Activated naive CD8-positive, alpha-beta T cell treated with anti-CD3 and anti-CD28 coated beads, Interleukin-2, amount 50 U/mL, for 24 hours (primary cell): ENCODE results near the gene SPEG.
A peak's percentile ranks its signal among the peaks of the same experiment; 100 is the strongest.

ENCODE experiments used
- ATAC-seq: fragments of 150-1000 bp; cut with Tn5 transposase; one replicate; pipeline ENCODE4 v1.10.0; 2021
- DNase-seq: peaks from one replicate; pipeline ENCODE4 v3.0.0; 2021
- H3K27ac Mint-ChIP-seq: one replicate; pipeline ENCODE4 v1.8.0; 2021; ENCODE audit warnings: mild to moderate bottlenecking, mixed read lengths
- H3K27me3 Mint-ChIP-seq: one replicate; pipeline ENCODE4 v1.8.0; 2021; ENCODE audit warnings: mixed read lengths
- H3K36me3 Mint-ChIP-seq: one replicate; pipeline ENCODE4 v1.8.0; 2021; ENCODE audit warnings: low read depth, mixed read lengths
- H3K4me1 Mint-ChIP-seq: one replicate; pipeline ENCODE4 v1.8.0; 2021; ENCODE audit warnings: mixed read lengths
- H3K4me3 Mint-ChIP-seq: one replicate; pipeline ENCODE4 v1.8.0; 2021; ENCODE audit warnings: mild to moderate bottlenecking, moderate library complexity, mixed read lengths
- H3K9me3 Mint-ChIP-seq: one replicate; pipeline ENCODE4 v1.8.0; 2021; ENCODE audit warnings: mixed read lengths

SPEG gene

GRCh38 chr2:219512524-219513216 is 78.0 kb downstream of the SPEG start:
- H3K4me1 Mint-ChIP-seq, result peaks cover 19% of the 10 kb centered on the region
- H3K27me3 Mint-ChIP-seq, result peaks cover 68% of the 10 kb centered on the region
- no peaks in the 10 kb centered on the region for H3K36me3 Mint-ChIP-seq
- H3K9me3 Mint-ChIP-seq, result no peaks in the 10 kb centered on the region
- H3K4me3 Mint-ChIP-seq, result no peak overlapping the region
- DNase-seq (no peak), ATAC-seq (no peak)
- no peak overlapping the region for H3K27ac Mint-ChIP-seq

DNA sequence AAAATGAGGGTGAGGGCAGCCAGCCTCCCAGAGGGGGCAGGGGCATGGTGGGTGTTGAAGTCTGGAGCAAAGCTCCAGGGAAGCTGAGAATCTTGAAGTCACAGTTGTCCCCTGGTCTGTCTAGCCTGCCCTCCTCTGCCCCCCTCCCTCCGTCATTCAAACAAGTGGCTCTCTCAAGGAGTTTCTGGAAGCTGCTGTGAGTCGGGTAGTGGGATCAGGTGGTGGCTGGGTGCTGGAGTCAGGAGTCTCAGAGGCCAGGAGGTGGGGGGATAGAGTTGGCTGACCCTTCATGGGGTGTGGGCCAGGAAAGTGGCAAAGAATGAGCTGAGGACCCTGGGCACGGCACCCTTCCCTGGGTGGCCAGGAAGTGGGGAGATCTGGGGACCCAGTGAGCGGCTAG is 79.1 kb downstream of the SPEG start:
- Mint-ChIP-seq H3K27me3 (peaks cover 75% of the 10 kb centered on the region), H3K9me3 (no peaks in the 10 kb centered on the region), H3K36me3 (no peaks in the 10 kb centered on the region), H3K27ac (no peak overlapping the region), H3K4me1 (peaks cover 19% of the 10 kb centered on the region), H3K4me3 (no peak overlapping the region)
- DNase-seq (no peak), ATAC-seq (no peak)

GRCh38 chr2:219514196-219514761 is 79.6 kb downstream of the SPEG start, which contains the start of gene ASIC4:
TSS of gene ASIC4 (plus strand) at chr2:219514482. CDS start at chr2:219514725, 243 bp downstream.
- H3K4me3 Mint-ChIP-seq, result no peak within 1 kb of the TSS

DNA sequence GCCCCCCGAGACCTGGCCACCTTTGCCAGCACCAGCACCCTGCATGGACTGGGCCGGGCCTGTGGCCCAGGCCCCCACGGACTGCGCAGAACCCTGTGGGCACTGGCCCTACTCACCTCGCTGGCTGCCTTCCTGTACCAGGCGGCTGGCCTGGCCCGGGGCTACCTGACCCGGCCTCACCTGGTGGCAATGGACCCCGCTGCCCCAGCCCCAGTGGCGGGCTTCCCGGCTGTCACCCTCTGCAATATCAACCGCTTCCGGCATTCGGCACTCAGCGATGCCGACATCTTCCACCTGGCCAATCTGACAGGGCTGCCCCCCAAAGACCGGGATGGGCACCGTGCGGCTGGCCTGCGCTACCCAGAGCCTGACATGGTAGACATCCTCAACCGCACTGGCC is 80.2 kb downstream of the SPEG start:
- Mint-ChIP-seq H3K9me3 (no peaks in the 10 kb centered on the region), H3K4me3 (no peak overlapping the region), H3K27me3 (peaks cover 74% of the 10 kb centered on the region), H3K4me1 (peaks cover 15% of the 10 kb centered on the region), H3K36me3 (no peaks in the 10 kb centered on the region), H3K27ac (no peak overlapping the region)
- ATAC-seq, result no peak
- no peak for DNase-seq

More at GRCh38 chr2:219514196-219514761, 79.6 kb downstream of the SPEG start, which contains the start of gene ASIC4:
- H3K27me3 Mint-ChIP-seq, result peaks cover 77% of the 10 kb centered on the region
- H3K27ac Mint-ChIP-seq, result no peak within 1 kb of the TSS
- DNase-seq (no peak), ATAC-seq (peak; percentile 16)
- H3K4me1 Mint-ChIP-seq, result peaks cover 19% of the 10 kb centered on the region
- no peaks in the 10 kb centered on the region for H3K36me3 Mint-ChIP-seq
- no peaks in the 10 kb centered on the region for H3K9me3 Mint-ChIP-seq

DNA sequence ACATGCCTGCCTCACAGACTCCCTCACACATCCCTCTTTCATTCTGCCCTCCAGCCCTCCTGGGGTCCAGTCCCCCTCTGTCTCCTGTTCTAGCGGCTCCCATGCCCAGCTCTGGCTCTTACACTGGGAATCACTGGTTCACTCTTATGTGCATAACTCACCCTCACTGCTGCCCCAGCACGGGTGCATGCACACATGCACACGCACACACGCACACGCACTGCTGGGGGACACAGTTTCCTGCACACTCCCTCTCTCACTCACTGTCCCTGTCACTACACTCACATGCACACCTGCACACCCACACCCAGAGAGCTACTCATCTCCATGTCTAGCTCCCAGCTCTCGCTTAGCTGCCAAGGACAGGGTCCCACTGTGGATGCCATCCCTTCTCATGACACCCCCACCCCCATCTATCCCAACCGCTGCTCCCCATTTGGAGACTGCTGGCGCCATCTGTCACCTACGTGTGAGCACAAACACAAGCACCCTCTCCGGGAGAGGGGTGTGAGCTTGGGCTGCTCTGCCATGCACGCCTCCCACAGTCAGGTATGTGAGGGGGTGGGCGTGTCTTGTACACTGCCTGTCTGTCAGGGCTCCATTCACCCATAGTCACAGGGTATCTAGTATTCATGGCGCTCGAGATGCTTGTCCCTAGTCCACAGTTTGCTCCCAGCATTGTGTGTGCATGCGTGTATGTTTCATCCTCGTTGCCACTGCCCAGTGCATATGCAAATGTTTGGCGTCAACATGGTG is 81.4 kb downstream of the SPEG start:
- no peaks in the 10 kb centered on the region for H3K9me3 Mint-ChIP-seq

GRCh38 chr2:219516888-219517287 is 82.2 kb downstream of the SPEG start:
- H3K9me3 Mint-ChIP-seq, result no peaks in the 10 kb centered on the region
- H3K27me3 Mint-ChIP-seq, result peaks cover 76% of the 10 kb centered on the region

More for the DNA sequence above, 81.4 kb downstream of the SPEG start:
- Mint-ChIP-seq H3K36me3 (no peaks in the 10 kb centered on the region), H3K27ac (no peak overlapping the region), H3K4me3 (no peak overlapping the region), H3K4me1 (peaks cover 8% of the 10 kb centered on the region), H3K27me3 (peaks cover 74% of the 10 kb centered on the region)
- ATAC-seq (no peak), DNase-seq (no peak)

GRCh38 chr2:219517954-219518778 is 83.5 kb downstream of the SPEG start:
- Mint-ChIP-seq H3K27ac (no peak overlapping the region), H3K4me1 (peaks cover 12% of the 10 kb centered on the region), H3K36me3 (no peaks in the 10 kb centered on the region), H3K9me3 (no peaks in the 10 kb centered on the region), H3K27me3 (peaks cover 73% of the 10 kb centered on the region), H3K4me3 (no peak overlapping the region)
- DNase-seq (no peak), ATAC-seq (no peak)

More at GRCh38 chr2:219516888-219517287, 82.2 kb downstream of the SPEG start:
- no peak for ATAC-seq
- Mint-ChIP-seq H3K4me3 (no peak overlapping the region), H3K36me3 (no peaks in the 10 kb centered on the region), H3K27ac (no peak overlapping the region), H3K4me1 (peaks cover 10% of the 10 kb centered on the region)
- DNase-seq, result no peak

GRCh38 chr2:219519526-219519916 is 84.9 kb downstream of the SPEG start:
- no peak overlapping the region for H3K27ac Mint-ChIP-seq
- peaks cover 10% of the 10 kb centered on the region for H3K4me1 Mint-ChIP-seq
- peaks cover 76% of the 10 kb centered on the region for H3K27me3 Mint-ChIP-seq
- no peaks in the 10 kb centered on the region for H3K9me3 Mint-ChIP-seq
- ATAC-seq, result no peak
- no peak for DNase-seq
- no peaks in the 10 kb centered on the region for H3K36me3 Mint-ChIP-seq
- H3K4me3 Mint-ChIP-seq, result no peak overlapping the region

DNA sequence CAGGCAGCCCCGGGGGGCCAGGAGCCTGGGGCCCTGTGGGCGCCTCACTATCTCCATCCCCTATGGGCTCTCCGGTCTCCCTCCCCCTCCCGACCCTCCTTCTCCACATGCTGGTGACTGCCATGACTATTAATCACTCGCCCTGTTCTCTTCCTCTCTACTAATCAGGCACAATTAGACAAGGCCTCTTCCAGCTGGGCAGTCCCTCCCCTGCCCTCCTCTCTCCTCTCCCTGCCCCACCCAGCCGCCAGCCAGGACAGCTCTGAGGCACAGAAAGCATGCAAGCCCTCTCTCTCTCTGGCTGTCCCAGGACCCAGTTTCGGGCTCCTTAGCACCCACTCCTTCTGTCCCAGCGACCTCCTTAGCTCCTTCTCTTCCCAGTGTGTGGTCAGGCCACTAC is 85.4 kb downstream of the SPEG start:
- H3K27me3 Mint-ChIP-seq, result peaks cover 79% of the 10 kb centered on the region
- H3K4me3 Mint-ChIP-seq, result no peak overlapping the region
- ATAC-seq (no peak), DNase-seq (no peak)
- H3K36me3 Mint-ChIP-seq, result no peaks in the 10 kb centered on the region
- no peaks in the 10 kb centered on the region for H3K9me3 Mint-ChIP-seq
- peaks cover 10% of the 10 kb centered on the region for H3K4me1 Mint-ChIP-seq
- H3K27ac Mint-ChIP-seq, result no peak overlapping the region

DNA sequence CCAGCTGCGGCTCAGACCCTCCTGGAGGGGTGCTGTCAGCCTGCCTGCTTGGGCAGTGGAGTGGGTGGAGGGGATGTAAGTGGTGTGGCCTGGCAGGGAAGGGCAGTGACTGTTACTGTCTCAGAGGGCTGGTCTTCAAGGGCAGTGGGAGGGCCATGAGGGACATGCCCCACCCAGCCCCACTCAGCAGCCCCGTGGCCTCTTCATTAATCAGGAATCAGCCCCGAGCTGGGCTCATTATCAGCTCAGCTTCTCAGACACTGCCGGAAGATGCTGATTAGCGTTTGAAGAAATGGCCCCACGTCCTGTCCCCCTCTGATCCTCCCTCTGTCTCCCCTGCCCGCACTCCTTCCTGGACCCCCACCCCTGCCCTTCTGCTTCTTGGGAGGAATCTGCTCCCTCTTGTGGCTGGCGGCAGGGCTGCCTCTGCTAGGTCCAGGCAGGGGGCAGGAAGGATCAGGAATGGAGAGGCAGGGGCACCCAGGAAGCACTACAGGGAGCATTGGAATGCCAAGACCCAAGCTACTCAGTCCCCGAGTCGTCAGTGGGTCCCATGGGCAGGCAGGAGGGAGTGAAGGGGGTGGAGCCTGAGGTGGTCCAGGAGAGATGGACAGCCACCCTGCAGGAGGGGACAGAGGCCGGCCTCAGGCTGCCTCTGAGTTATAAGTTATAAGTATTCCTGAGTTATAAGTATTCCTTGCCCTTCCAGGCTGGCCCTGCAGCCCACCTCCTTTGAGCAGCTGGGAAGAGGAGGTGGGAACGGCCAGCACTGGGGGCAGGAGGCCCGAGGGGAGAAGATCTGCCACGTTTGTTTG is 86.6 kb downstream of the SPEG start:
- peaks cover 10% of the 10 kb centered on the region for H3K4me1 Mint-ChIP-seq

DNA sequence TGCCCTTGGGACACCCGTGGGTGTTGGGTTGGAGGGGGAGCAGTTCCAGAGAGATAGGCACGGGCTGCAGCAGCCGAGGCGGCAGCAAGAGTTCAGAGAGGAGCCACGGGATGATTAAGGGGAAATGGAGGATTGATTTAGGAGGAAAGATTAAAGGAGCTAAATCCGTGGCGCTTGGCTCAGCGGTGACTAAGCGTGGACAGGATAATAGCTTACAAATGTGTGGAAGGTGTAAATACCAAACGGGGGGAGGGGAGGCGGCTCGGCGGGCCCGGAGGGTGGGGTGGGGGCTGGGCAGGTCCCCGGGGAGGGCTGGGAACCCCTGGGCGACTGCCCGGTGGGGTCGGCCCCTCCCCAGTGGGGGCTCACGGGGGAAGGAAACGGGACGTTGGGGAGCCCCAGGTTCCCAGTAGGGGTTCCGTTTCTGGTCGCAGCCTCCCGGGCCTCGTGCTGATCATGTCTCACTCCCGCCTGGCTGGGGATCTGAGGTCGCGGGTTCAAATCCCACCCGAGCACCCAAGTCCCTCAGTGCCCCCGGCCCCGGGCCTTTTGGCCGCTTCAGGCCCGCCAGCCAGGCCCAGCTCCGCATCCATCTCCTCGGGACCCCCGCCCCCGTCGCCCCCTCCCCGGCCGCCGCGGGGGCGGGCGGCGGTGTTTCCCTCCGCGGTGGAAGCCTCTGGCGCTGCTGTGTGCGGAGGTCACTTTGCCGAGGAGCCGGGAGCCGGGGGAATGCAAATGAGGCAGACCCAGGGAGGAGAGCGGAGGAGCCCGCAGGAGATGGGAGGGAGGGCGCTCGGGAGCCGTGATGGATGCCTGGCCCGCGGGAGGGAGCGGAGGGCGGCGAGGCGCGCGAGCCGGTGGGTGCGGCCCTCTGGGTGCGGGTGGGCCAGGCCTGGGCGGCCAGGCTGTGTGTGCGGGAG is 87.7 kb downstream of the SPEG start:
- DNase-seq (no peak), ATAC-seq (no peak)
- Mint-ChIP-seq H3K27me3 (peaks cover 77% of the 10 kb centered on the region), H3K27ac (no peak overlapping the region), H3K9me3 (no peaks in the 10 kb centered on the region), H3K4me3 (no peak overlapping the region), H3K4me1 (peaks cover 10% of the 10 kb centered on the region), H3K36me3 (no peaks in the 10 kb centered on the region)

More for the DNA sequence above, 86.6 kb downstream of the SPEG start:
- Mint-ChIP-seq H3K36me3 (no peaks in the 10 kb centered on the region), H3K4me3 (no peak overlapping the region), H3K9me3 (no peaks in the 10 kb centered on the region), H3K27me3 (peaks cover 77% of the 10 kb centered on the region), H3K27ac (no peak overlapping the region)
- ATAC-seq, result no peak
- no peak for DNase-seq

- H3K36me3 Mint-ChIP-seq, result no peaks in the 10 kb centered on the region
- no peak overlapping the region for H3K27ac Mint-ChIP-seq
- H3K4me3 Mint-ChIP-seq, result no peak overlapping the region
- H3K4me1 Mint-ChIP-seq, result peaks cover 10% of the 10 kb centered on the region
- no peak for ATAC-seq
- H3K9me3 Mint-ChIP-seq, result no peaks in the 10 kb centered on the region
- DNase-seq, result no peak
- H3K27me3 Mint-ChIP-seq, result peaks cover 77% of the 10 kb centered on the region
These were observed 88.5 kb downstream of the SPEG start for GRCh38 chr2:219523031-219523671.
